Measurements from ENCODE around the gene EXT2.

DNA sequence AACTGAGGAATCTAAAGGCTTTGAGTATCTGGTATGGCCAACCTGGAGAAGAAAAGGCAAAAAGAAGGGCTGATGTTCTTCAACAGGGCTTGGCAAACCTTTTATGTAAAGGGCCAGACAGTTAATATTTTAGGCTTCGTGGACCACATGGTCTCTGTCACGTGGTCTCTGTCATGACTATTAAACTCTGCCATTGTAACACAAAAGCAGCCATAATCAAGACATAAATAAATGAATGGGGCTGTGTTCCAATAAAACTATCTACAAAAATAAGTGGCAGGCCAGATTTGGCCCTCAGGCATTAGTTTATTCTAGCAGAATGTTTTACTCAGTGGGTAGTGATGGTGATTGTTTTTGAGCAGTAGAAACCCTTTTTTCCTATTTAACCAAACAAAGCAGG lies 48.2 kb upstream of the EXT2 start:
- TF ChIP-seq POLR2A (IDR thresholded peaks at IDR 0.05): no peak
- TF ChIP-seq, protein P1, sequence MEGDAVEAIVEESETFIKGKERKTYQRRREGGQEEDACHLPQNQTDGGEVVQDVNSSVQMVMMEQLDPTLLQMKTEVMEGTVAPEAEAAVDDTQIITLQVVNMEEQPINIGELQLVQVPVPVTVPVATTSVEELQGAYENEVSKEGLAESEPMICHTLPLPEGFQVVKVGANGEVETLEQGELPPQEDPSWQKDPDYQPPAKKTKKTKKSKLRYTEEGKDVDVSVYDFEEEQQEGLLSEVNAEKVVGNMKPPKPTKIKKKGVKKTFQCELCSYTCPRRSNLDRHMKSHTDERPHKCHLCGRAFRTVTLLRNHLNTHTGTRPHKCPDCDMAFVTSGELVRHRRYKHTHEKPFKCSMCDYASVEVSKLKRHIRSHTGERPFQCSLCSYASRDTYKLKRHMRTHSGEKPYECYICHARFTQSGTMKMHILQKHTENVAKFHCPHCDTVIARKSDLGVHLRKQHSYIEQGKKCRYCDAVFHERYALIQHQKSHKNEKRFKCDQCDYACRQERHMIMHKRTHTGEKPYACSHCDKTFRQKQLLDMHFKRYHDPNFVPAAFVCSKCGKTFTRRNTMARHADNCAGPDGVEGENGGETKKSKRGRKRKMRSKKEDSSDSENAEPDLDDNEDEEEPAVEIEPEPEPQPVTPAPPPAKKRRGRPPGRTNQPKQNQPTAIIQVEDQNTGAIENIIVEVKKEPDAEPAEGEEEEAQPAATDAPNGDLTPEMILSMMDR (IDR thresholded peaks at IDR 0.05): no peak
